K562 (cell line): ENCODE measurements around the gene TXNRD2. TPM values are rescaled to one million over a fixed set of nuclear protein-coding genes. Genes with fewer than 3 reads are reported as not detected.

ENCODE experiments used
- BHLHE40 ChIP-seq: IDR thresholded peaks from 2 replicates; pipeline ENCODE4 v1.6.1; 2011; ENCODE audit warnings: low read length, improper control_type of control experiment
- CBX3 ChIP-seq, 2 experiments: IDR thresholded peaks; 1 replicate in 1 of 2; 2 replicates in 1 of 2; pipeline ENCODE4 v1.6.1; 2012; ENCODE audit warnings: inconsistent platforms in 2 of 2, low read length in 2 of 2, borderline replicate concordance in 1 of 2, control low read depth in 1 of 2
- CHD2 ChIP-seq: IDR thresholded peaks from 2 replicates; pipeline ENCODE4 v1.6.1; 2011; ENCODE audit warnings: low read depth, low read length
- CREB3L1 ChIP-seq: fragments of 450-650 bp; IDR thresholded peaks from 2 replicates; pipeline ENCODE4 v1.6.1; 2014; ENCODE audit warnings: low read depth, mild to moderate bottlenecking, moderate library complexity, borderline replicate concordance
- HDAC6 ChIP-seq: IDR thresholded peaks from 2 replicates; pipeline ENCODE4 v1.6.1; 2012; ENCODE audit warnings: low read depth, mild to moderate bottlenecking, control low read depth, inconsistent platforms, low read length, moderate library complexity
- MAFK ChIP-seq: IDR thresholded peaks from 2 replicates; pipeline ENCODE4 v1.6.1; 2011; ENCODE audit warnings: low read length, improper control_type of control experiment
- SMAD1 ChIP-seq: fragments of 150-350 bp; IDR thresholded peaks from 2 replicates; pipeline ENCODE4 v1.6.1; 2014; ENCODE audit warnings: low read length, low read depth; ENCODE audit not compliant: partially characterized antibody
- SMARCE1 ChIP-seq: fragments of 450-650 bp; IDR thresholded peaks from 2 replicates; pipeline ENCODE4 v1.7.1; 2016; ENCODE audit warnings: mild to moderate bottlenecking
- ZNF445 ChIP-seq: fragments of 250-450 bp; sonication (Bioruptor Pico); IDR thresholded peaks from 2 replicates; pipeline ENCODE4 v1.4.0; 2020; ENCODE audit warnings: low read depth, mild to moderate bottlenecking, moderate library complexity
- polyA plus RNA-seq, 8 experiments: library from polyadenylated mRNA; depleted of rRNA in 4 of 8; stranded (reverse) in 5 of 8; unstranded in 3 of 8; fragments of >200 nt; fragmentation: Nextera tagmentation in 2 of 8; fragmentation: Illumina TruSeq in 1 of 8; extraction: Ambion mirVana in 2 of 8; extraction: Trizol in 1 of 8; gene quantifications; 2 replicates each; pipeline versions ENCODE4 v1.2.1 to v1.2.3, GENCODE V29; 2011 to 2014; ENCODE audit warnings: inconsistent platforms in 1 of 8, missing spikeins in 1 of 8
- total RNA-seq, 7 experiments: library from RNA; depleted of rRNA in 6 of 7; stranded (reverse); fragments of >200 nt in 6 of 7; fragmentation: Illumina TruSeq in 2 of 7; extraction: Trizol in 2 of 7; gene quantifications; 2 replicates each; pipeline versions ENCODE4 v1.2.1 to v1.2.3, GENCODE V29; 2011 to 2021; ENCODE audit warnings: low replicate concordance in 1 of 7

Gene TXNRD2
- total and polyA plus RNA-seq, 9 of the 15 experiments (the other 6 are each of a cell fraction or from before 2014, with no cell fraction given): 3.3 to 80.2 (median 49.4) TPM

- TF ChIP-seq BHLHE40 (no peak), SMARCE1 (no peak), HDAC6 (0 out of 2 replicates have a peak, but pooled peaks have one; percentile 5), SMAD1 (peak; percentile 19), ZNF445 (CRISPR knock-in tag) (peak; percentile 8; the same call in 1 of the 2 replicates), CBX3 (IDR thresholded peaks at IDR 0.05; ENCODE audit: borderline replicate concordance in 1 of 2, low read length in 2 of 2) (peak in 1 of 2 experiments; percentile 6; a peak in 1 of 3 replicates), CREB3L1 (no peak), CHD2 (0 out of 2 replicates have a peak, but pooled peaks have one; percentile 23), MAFK (peak; percentile 23; the same call in 1 of the 2 replicates)
- TF ChIP-seq, all 486 proteins: peak for 18
Measured at GRCh38 chr22:19848298-19849224, 93.1 kb downstream of the TXNRD2 start (continued).
